Thyroid gland (tissue), 4 donors: Measurements from ENCODE around the gene NT5C1A.

Source experiments
- POLR2A ChIP-seq, 2 donors: fragments of 450-650 bp; IDR thresholded peaks; one replicate each; pipeline ENCODE4 v1.6.1; 2017; ENCODE audit warnings: antibody characterized with exemption in 2 of 2, mild to moderate bottlenecking in 2 of 2, moderate library complexity in 1 of 2
- TF ChIP-seq, protein P1 (sequence below), 6 experiments: fragments of 200-600 bp in 3 of 6; fragments of 450-650 bp in 3 of 6; sonication (generic) in 3 of 6; IDR thresholded peaks; one replicate each; pipeline ENCODE4 v1.5.1; 2016 to 2019; ENCODE audit warnings: antibody characterized with exemption in 6 of 6, mild to moderate bottlenecking in 2 of 6, inconsistent platforms in 1 of 6, moderate library complexity in 1 of 6

DNA sequence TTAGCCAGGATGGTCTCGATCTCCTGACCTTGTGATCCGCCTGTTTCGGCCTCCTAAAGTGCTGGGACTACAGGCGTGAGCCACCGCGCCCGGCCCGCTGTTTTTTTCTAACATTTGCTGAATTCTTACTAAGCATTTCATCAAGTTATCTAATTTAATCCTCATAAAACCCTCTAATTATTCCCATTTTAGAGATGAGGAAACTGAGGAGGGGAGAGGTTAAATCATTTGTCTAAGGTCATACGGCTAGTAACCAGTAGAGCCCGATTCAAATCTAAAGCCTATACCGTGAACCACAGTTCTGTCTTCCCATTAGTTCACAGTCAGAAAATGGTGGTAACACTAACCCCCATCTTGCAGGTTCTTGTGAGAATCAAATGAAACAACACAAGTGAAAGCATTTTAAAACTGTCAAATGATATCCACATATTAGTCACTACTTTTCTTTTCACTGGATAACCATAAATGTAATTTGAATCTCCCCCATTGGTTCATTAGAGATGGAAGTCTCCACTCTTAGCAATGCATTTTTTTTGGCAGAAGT is 43.0 kb downstream of the NT5C1A start:
- TF ChIP-seq POLR2A (IDR thresholded peaks at IDR 0.05) = no peak
- TF ChIP-seq, protein P1, sequence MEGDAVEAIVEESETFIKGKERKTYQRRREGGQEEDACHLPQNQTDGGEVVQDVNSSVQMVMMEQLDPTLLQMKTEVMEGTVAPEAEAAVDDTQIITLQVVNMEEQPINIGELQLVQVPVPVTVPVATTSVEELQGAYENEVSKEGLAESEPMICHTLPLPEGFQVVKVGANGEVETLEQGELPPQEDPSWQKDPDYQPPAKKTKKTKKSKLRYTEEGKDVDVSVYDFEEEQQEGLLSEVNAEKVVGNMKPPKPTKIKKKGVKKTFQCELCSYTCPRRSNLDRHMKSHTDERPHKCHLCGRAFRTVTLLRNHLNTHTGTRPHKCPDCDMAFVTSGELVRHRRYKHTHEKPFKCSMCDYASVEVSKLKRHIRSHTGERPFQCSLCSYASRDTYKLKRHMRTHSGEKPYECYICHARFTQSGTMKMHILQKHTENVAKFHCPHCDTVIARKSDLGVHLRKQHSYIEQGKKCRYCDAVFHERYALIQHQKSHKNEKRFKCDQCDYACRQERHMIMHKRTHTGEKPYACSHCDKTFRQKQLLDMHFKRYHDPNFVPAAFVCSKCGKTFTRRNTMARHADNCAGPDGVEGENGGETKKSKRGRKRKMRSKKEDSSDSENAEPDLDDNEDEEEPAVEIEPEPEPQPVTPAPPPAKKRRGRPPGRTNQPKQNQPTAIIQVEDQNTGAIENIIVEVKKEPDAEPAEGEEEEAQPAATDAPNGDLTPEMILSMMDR (IDR thresholded peaks at IDR 0.05) = no peak
